Kidney (tissue), 14 donors: ENCODE results near the gene POU2F3. TPM values are rescaled to one million over a fixed set of nuclear protein-coding genes. Genes with fewer than 3 reads are reported as not detected.

ENCODE experiments used
- DNase-seq, 5 donors: peaks; one replicate each; pipeline ENCODE4 v3.0.0-alpha.2; 2013 to 2020
- FAIRE-seq: peaks from 2 replicates; lab custom pipeline; 2012; peaks lifted over from hg19 to GRCh38; lab: Jason Lieb, UNC
- H3K27ac ChIP-seq, 2 donors: one replicate each; pipeline ENCODE4 v1.7.0; 2013; ENCODE audit warnings: low read depth in 2 of 2, low read length in 2 of 2, inconsistent platforms in 1 of 2
- H3K27me3 ChIP-seq: one replicate; pipeline ENCODE4 v1.7.1; 2013; ENCODE audit warnings: low read length, inconsistent platforms; ENCODE audit not compliant: control insufficient read depth, insufficient read depth
- H3K36me3 ChIP-seq, 3 donors: one replicate each; pipeline versions ENCODE4 v1.7.0 to v1.7.1; 2013; ENCODE audit warnings: low read length in 3 of 3, control low read depth in 1 of 3, inconsistent platforms in 1 of 3; ENCODE audit not compliant: insufficient read depth in 3 of 3, control insufficient read depth in 2 of 3
- H3K4me1 ChIP-seq, 3 donors: one replicate each; pipeline versions ENCODE4 v1.7.0 to v1.7.1; 2013; ENCODE audit warnings: low read length in 3 of 3, inconsistent platforms in 1 of 3, low read depth in 1 of 3; ENCODE audit not compliant: control insufficient read depth in 2 of 3, insufficient read depth in 2 of 3
- H3K4me3 ChIP-seq, 3 donors: one replicate each; pipeline versions ENCODE4 v1.7.0 to v1.8.1; 2013; ENCODE audit warnings: low read length in 3 of 3, control low read depth in 1 of 3, inconsistent platforms in 1 of 3
- H3K9ac ChIP-seq, 3 donors: one replicate each; pipeline versions ENCODE4 v1.7.0 to v1.7.1; 2013; ENCODE audit warnings: low read length in 3 of 3, control low read depth in 1 of 3, inconsistent platforms in 1 of 3
- H3K9me3 ChIP-seq, 3 donors: one replicate each; pipeline versions ENCODE4 v1.7.0 to v1.7.1; 2013; ENCODE audit warnings: low read length in 3 of 3, control low read depth in 1 of 3, inconsistent platforms in 1 of 3; ENCODE audit not compliant: control insufficient read depth in 2 of 3, insufficient read depth in 1 of 3
- CTCF ChIP-seq: IDR thresholded peaks from 3 replicates; pipeline ENCODE4 v1.5.1; 2012; ENCODE audit warnings: mild to moderate bottlenecking, moderate library complexity, borderline replicate concordance; ENCODE audit not compliant: insufficient read depth; ENCODE audit errors: extremely low read depth
- intact Hi-C: fragments of 100-400 bp; cut with DNase I; formaldehyde crosslinking; loops from one replicate; pipeline ENCODE4 v1.11.1; 2022
- polyA plus RNA-seq: library from polyadenylated mRNA; stranded (reverse); fragments of 350-450 nt; fragmentation: Illumina TruSeq; extraction: RNeasy Lipid Tissue Mini Kit (QIAGEN cat#74804); gene quantifications from one replicate; pipeline ENCODE4 v1.2.3, GENCODE V29; 2014; ENCODE audit warnings: low read depth, low replicate concordance; ENCODE audit not compliant: insufficient read depth
- total RNA-seq: library from RNA; stranded (reverse); fragmentation: NEBNext Ultra II Directional; extraction: Animal tissue kit (Norgen Biotek cat#: 25700); gene quantifications from one replicate; pipeline ENCODE4 v1.2.1, GENCODE V29; 2021
- donor health status: control.
- donor health status: control.
- donor health status: control.
- donor health status: control.
- donor health status: control.
- donor health status: DM: yes; HTN: yes; CAD: no.
- donor health status: Normal renal cell carcinoma (clear cell type).

POU2F3 gene
- total and polyA plus RNA-seq, 2 donors from 2014 or later, result 0.85 to 1.2 TPM

GRCh38 chr11:120327311-120327710 lies 87.4 kb downstream of the POU2F3 start:
- Histone ChIP-seq H3K9ac (no peak overlapping the region), H3K9me3 (no peaks in the 10 kb centered on the region), H3K27me3 (no peaks in the 10 kb centered on the region), H3K4me3 (no peak overlapping the region), H3K36me3 (peaks cover 0 to 8% (median 3%) of the 10 kb centered on the region in 3 donors), H3K4me1 (no peaks in the 10 kb centered on the region), H3K27ac (no peak overlapping the region)
- FAIRE-seq, result no peak
- intact Hi-C loops, result no loop called here
- no peak for TF ChIP-seq CTCF
- no peak for DNase-seq

- FAIRE-seq, result no peak
Observed at GRCh38 chr11:120329556-120329955, 89.6 kb downstream of the POU2F3 start.

GRCh38 chr11:120330045-120330444 lies 90.1 kb downstream of the POU2F3 start:
- Histone ChIP-seq H3K27me3 (no peaks in the 10 kb centered on the region), H3K4me1 (no peaks in the 10 kb centered on the region), H3K27ac (no peak overlapping the region), H3K36me3 (peaks cover 0 to 8% (median 3%) of the 10 kb centered on the region in 3 donors), H3K9ac (no peak overlapping the region), H3K9me3 (no peaks in the 10 kb centered on the region), H3K4me3 (no peak overlapping the region)
- no peak for DNase-seq
- FAIRE-seq, result no peak
- intact Hi-C loops, result no loop called here
- no peak for TF ChIP-seq CTCF

More at GRCh38 chr11:120329556-120329955, 89.6 kb downstream of the POU2F3 start:
- intact Hi-C loops, result no loop called here
- no peak overlapping the region for H3K27ac ChIP-seq
- H3K4me3 ChIP-seq, result no peak overlapping the region
- peaks cover 0 to 8% (median 3%) of the 10 kb centered on the region in 3 donors for H3K36me3 ChIP-seq
- no peaks in the 10 kb centered on the region for H3K4me1 ChIP-seq
- TF ChIP-seq CTCF, result no peak
- H3K9ac ChIP-seq, result no peak overlapping the region
- H3K9me3 ChIP-seq, result no peaks in the 10 kb centered on the region
- H3K27me3 ChIP-seq, result no peaks in the 10 kb centered on the region
- no peak for DNase-seq

- Histone ChIP-seq H3K9me3 (no peaks in the 10 kb centered on the region), H3K36me3 (peaks cover 0 to 8% (median 3%) of the 10 kb centered on the region in 3 donors), H3K9ac (no peak overlapping the region), H3K4me3 (no peak overlapping the region), H3K27ac (no peak overlapping the region), H3K4me1 (peaks cover 0 to 2% (median 0%) of the 10 kb centered on the region in 3 donors), H3K27me3 (no peaks in the 10 kb centered on the region)
- DNase-seq (peak in 1 of 5 donors; percentile 39), FAIRE-seq (no peak)
- TF ChIP-seq CTCF, result no peak
- intact Hi-C loops, result no loop called here
Observed at GRCh38 chr11:120331301-120331996, 91.5 kb downstream of the POU2F3 start.
